HG03354 (cell line): ENCODE data around the gene CNPPD1.

Experiments used
- ATAC-seq: cut with Tn5 transposase; IDR thresholded peaks from one replicate; pipeline ENCODE4 v1.9.1; 2021; ENCODE audit warnings: mild to moderate bottlenecking; ENCODE audit not compliant: unreplicated experiment, poor library complexity, severe bottlenecking

CNPPD1 gene

GRCh38 chr2:219125225-219125885 lies 51.4 kb downstream of the CNPPD1 start:
- ATAC-seq = no peak

- no peak for ATAC-seq
Observed at GRCh38 chr2:219124381-219125110, 52.2 kb downstream of the CNPPD1 start.

- no peak for ATAC-seq
Observed at GRCh38 chr2:219123356-219124135, 53.2 kb downstream of the CNPPD1 start.

- no peak for ATAC-seq
Observed at GRCh38 chr2:219122202-219122980, 54.3 kb downstream of the CNPPD1 start.
